Activated naive CD8-positive, alpha-beta T cell treated with anti-CD3 and anti-CD28 coated beads, Interleukin-2, amount 50 U/mL, for 16 hours (primary cell): Measurements from ENCODE around the gene EDC3.
"Not testable (repeated sequence)": the region's sequence is repeated elsewhere in the genome, so short reads cannot be mapped to it uniquely, and the experiment has no call there.

ENCODE experiments used
- DNase-seq: peaks from one replicate; pipeline ENCODE4 v3.0.0-alpha.2; 2020; ENCODE audit warnings: low read depth, low spot score

Gene EDC3

DNA sequence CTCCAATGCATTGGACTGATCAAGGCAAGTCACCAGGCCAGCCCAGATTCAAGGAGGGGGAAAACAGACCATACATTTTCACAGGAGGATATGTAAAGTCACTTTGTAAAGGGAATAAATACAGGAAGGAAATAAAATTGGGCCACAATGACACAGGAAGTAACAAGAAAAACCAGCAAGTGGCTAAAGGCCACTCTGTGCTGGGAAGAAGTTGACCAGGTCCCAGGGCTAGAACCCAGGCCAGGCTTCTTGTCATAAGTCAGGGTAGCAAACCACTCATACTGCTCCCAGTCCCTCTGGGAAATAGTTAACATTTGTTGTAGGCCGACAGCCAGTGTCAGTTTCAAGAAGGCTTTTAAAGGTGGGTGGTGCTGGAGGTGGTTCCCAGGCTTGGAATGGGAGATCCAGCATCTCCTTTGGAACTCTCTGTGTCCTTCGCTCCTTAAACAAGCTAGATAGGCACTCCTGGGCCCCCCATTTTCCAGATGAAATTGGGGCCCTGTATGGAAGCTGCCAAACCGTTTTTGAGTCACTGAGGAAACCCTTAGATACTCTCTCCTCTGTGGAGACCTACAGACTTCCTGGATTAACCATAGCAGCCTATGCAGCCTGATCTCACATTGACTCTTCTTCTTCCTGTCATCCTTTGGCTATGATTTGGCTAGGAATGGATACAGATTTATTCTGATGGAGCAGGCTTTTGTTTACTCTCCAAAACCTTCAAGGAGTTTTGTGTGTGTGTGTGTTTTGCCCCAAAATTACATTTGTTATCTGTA lies 14.7 kb upstream of the EDC3 start:
- no peak for DNase-seq

DNA sequence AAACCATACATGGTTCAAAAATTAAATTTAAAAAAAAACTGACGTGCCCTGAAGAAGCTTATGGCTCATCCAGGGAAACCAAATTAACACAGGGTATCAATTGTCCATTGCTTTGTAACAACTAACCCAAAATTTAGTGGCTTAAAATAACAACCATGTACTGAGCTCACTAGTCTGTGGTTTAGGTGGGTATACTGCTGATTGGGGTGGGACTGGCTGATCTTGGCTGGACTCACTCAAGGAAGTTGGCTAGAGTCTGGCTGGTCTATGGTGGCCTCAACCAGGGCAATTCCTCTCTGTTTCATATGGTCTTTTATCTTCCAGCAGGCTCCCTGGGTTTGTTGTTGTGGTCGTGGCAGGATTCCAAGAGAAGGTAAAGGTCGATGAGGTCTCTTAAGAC lies 14.1 kb upstream of the EDC3 start:
- no peak for DNase-seq

GRCh38 chr15:74709011-74709410 lies 13.2 kb upstream of the EDC3 start:
- no peak for DNase-seq

DNA sequence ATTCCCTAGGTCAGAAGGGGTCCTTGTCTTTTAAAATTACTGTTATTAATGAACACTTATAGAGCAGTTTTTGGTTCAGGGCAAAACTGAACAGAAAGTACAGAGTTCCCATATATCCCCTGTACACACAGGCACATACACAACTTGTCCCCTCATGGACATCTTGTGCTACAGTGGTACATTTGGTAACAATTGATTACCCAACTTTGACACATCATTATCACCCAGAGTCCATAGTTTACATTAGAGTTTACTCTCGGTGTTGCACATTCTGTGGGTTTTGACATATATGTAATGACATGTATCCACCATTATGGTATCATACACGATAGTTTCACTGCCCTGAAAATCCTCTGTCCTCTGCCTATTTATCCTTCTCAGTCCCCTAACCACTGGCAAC lies 984 bp upstream of the EDC3 start:
- no peak for DNase-seq

DNA sequence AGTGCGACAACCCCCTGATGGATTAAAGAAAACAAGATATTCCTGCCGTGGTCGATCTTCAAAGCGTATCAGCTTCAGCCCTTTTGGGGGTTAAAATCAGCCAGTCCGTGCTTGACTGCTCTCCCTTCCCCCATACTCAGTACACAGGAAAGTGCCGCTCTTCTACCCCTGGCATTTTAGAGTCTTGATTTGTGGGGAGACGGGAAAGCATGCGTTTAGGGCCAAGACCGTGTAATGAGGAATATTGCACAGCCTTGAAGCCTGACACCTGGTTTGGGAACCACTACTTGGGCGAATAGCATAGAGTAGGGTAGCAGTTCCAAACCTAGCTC lies 540 bp upstream of the EDC3 start:
- DNase-seq, result no peak

DNA sequence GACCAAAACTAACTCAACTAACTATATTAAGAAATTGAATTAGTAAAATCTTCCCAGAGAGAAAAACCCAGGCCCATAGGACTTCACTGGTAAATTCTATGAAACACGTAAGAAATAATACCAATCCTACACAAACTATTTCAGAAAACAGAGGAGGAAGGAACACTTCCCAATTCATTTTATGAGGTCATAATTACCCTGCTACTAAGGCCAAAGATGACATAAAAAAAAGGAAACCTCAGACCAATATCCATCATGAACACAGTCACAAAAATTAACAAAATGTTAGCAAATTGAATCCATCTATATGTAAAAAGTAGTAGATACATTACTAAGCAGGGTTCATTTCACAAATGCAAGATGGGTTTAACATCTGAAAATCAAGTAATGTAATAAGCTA lies 3.5 kb downstream of the EDC3 start:
- DNase-seq, result no peak

- no peak for DNase-seq
These were observed 12.1 kb downstream of the EDC3 start for GRCh38 chr15:74683758-74684157.

DNA sequence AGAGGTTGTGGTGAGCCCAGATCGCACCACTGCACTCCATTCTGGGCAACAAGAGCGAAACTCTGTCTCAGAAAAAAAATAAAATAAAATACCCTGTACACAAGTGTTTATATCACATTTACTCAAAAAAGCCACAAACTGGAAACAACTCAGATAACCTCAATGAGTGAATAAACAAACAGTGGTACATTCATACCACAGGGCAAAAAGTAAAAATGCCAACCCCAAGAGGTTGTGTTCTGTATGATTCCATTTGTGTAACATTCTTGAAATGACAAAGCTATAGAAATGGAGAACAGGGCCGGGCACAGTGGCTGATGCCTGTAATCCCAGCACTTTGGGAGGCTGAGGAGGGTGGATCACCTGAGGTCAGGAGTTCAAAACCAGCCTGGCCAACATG lies 12.9 kb downstream of the EDC3 start:
- DNase-seq, result no peak

DNA sequence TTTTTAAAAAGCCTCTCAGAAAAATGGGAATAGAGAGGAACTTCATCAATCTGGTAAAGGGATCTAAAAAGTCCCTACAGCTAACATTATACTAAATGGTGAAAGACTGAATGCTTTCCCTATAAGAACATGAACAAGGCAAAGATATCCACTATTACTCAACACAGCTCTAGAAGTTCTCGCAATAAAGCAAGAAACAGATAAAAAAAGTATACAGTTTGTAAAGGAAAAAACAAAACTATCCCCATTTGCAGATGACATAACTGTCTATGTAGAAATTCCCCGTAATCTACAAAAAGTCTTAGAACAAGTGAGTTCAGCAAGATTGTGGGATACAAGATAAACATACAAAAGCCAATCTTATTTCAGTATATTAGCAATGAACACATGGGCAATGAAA lies 15.4 kb downstream of the EDC3 start:
- DNase-seq, result no peak

- no peak for DNase-seq
These were observed 19.0 kb downstream of the EDC3 start for GRCh38 chr15:74676801-74677200.

DNA sequence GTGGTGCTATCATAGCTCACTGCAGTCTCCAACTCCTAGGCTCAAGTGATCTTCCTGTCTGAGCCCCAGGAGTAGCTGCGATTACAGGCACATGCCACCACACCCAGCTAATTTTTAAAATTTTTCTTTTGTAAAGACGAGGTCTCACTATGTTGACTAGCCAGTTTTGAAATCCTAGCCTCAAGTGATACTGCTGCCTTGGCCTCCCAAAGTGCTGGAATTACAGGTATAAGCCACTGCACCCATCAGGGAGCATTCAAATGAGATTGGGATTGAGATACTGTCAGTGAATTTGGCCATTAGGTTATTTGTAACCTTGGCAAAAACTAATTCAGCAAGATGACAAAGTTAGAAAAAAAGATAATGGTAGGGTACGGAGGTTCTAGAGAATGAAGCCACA lies 21.7 kb downstream of the EDC3 start:
- DNase-seq, result no peak

DNA sequence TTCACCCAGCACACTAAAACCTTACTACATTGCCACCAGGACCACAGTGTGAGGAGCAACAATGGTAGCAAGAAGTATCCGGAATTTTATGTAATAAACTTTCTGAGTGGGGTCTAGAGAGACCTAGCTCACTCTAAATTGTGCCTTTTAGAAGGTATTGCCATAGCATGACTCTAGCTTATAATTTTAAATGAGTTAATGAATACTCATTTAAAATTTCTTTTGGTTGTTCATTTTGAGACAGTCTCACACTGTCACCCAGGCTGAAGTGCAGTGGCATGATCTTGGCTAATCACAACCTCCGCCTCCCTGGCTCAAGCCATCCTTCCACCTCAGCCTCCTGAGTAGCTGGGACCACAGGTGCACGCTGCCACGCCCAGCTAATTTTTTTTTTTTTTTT lies 26.2 kb downstream of the EDC3 start:
- no peak for DNase-seq

DNA sequence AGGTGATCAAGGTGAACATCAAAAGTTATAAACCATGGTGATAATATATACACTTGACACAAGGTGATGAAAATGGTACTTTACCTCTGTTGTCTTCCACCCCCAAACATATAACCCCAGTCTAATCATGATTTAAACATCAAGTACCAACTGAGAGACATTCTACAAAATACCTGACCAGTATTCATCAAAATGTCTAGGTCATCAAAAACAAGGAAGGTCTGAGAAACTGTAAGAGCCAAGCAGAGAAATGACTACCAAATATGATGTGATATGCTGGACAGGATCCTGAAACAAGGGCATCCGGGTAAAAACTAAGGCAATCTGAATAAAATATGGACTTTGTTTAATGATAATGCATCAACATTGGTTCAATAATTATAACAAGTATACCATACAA lies 27.8 kb downstream of the EDC3 start:
- no peak for DNase-seq

GRCh38 chr15:74664670-74665069 lies 31.2 kb downstream of the EDC3 start:
- no peak for DNase-seq

DNA sequence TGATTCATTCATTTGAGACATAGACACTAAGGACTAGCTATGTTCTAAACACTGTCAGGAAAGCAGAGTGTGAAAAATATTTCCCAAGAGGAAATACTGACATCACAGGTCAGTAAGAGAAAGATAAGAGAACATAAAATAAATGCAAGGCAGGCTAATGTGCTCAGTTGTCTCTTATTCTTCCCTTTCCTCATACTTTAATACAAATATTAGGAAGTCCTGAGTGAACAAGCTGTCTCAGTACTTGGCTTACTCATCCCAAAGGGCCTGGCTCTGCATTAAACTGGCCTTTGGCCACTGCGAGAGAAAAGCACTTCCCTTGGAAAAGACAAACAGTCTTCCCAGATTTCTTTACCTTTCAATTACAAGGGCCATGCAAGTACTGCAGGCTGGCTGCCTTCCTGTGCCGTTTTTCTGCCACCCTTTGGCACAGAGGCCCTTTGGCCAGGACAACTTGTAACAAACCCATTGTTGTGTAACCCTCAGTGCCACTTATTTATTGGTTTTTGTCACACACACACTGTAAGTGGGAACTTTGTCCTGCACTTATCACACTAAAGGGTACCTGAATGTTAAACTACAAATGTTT lies 31.7 kb downstream of the EDC3 start:
- DNase-seq, result no peak

GRCh38 chr15:74663303-74664027 lies 32.4 kb downstream of the EDC3 start:
- DNase-seq, result no peak

GRCh38 chr15:74662064-74662860 lies 33.6 kb downstream of the EDC3 start:
- no peak for DNase-seq

DNA sequence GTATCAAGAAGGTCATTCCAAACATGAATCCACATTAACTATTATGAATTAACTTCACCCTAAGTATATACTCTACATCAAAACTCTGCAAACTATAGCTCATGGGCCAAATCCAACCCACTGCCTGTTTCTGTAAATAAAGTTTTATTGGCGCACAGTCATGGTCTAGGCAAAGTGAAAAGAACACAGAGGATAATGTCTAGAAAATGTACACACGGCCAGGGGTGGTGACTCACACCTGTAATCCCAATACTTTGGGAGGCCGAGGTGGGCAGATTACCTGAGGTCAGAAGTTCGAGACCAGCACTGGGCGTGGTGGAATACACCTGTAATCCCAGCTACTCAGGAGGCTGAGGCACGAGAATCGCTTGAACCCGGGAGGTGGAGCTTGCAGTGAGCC lies 34.5 kb downstream of the EDC3 start:
- not testable (repeated sequence) for DNase-seq

- DNase-seq, result no peak
These were observed 38.0 kb downstream of the EDC3 start for GRCh38 chr15:74657846-74658245.

DNA sequence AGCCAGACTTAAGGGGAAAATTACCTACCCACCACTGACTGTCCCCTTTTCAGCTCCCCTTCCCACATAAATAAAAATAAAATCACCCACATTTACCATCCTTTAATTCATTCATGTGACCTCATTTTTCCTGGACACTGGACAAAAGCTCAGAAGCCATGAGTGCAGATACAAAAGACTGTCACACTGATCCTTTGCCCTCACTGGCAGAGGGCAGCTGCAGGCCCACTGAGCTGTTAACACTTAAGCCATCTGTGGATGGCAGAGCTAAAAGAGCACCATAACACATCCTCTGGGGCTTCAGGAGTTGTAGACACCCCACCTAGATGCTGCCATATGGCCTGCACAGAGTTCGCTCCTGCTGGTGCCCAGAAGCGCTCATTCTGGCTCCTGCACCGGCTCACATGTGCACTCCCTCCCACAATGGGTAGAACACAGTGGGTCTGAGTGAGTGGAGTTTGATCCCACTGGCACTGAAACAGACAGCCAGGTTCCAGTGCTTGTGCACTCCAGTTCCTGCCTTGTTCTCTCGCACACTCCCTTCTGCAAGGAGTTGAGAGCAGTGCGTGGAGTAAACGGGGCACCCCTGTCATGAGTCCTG lies 38.8 kb downstream of the EDC3 start:
- no peak for DNase-seq

DNA sequence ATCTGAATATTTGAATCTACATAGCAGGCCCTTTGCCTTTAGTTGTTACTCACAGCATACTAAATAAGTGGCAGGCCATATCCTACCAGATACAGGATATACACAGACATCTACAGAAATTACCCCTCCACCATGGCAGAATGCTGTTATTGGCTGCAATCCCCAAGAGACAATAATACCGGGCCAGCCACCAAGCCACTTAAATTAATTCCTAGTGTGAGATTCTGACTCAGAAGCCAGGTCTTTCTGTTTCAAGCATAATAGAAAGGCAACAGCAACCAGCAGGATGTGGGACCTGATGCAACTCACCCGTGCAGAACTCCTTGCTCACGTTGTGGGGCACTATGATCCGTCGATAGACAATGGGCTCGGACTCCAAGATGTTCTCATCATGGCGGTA lies 40.4 kb downstream of the EDC3 start:
- DNase-seq, result no peak
